HG02884 (cell line): ENCODE results near the gene DDX25.

Source experiments
- ATAC-seq: cut with Tn5 transposase; IDR thresholded peaks from one replicate; pipeline ENCODE4 v1.9.1; 2021; ENCODE audit warnings: mild to moderate bottlenecking, moderate library complexity; ENCODE audit not compliant: unreplicated experiment

Gene DDX25

DNA sequence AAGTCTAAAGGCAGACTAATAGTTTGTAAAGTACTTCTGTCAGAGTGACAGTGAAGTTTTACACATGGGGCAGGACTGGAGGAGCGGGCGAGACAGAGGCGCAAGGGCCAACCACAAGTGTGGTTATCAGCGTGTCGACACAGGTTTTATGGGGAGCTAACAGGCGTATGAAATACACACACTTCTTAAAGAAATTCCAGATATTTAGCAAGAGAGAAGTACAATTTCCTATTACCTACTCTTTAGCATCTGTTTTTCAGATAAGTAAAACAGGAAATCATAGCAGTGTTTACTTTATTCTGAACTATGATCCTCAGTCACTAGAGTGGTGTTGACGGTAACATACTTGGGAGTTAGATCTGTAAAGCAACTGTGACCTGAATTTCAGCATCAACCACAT, 64.0 kb downstream of the DDX25 start:
- no peak for ATAC-seq

DNA sequence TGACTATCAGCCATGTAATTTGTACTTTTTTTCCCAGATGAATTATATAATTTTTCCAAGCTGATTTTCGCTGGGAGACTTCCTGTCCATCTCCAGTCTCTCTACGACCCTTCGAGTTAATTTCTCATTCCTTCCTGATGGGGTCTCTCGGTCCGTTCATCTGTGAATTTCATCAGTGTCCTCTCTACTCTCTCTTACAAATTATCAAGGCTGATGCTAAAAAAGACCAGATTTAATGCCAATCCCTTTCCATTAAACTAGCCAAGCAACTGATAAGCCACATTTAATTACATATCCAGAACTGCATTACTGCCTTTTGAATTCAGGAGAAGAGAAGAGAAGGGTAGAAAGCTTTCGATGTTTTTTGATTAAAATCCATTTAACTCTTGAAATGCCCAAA, 67.3 kb downstream of the DDX25 start:
- no peak for ATAC-seq

DNA sequence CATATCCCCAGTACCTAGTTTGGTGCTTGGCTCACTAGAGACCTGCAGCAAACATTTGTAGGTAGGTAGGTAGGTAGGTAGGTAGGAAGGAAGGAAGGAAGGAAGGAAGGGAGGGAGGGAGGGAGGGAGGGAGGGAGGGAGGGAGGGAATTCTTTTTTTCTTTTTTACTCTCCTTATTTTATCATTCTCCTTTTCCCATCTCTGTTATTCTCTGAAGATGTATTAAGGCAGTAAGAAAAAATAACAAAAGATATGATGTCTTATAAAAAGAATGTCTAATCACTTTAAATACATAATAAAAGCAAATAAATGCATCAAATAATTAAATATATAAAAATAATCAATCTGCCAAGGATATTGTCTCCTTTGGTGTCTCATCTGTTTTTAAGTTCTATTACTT, 70.0 kb downstream of the DDX25 start:
- ATAC-seq, result no peak

DNA sequence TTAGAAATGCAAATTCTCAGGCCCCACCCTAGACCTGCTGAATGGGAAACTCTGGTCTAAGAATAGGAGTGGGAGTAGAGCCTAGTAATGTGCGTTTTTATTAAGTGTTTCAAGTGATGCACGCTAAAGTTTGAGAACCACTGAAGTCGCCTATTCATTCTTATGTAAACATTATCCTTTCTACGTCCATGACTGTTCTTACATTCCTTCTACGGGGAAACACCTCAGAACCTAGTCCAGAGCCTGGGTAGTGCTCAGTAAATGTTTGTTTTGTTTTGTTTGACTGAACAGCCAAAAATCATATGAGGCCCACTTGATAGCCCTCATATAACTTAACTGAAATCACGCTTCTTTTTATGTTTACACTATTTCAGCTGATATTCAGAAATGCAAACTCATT, 71.3 kb downstream of the DDX25 start:
- no peak for ATAC-seq

DNA sequence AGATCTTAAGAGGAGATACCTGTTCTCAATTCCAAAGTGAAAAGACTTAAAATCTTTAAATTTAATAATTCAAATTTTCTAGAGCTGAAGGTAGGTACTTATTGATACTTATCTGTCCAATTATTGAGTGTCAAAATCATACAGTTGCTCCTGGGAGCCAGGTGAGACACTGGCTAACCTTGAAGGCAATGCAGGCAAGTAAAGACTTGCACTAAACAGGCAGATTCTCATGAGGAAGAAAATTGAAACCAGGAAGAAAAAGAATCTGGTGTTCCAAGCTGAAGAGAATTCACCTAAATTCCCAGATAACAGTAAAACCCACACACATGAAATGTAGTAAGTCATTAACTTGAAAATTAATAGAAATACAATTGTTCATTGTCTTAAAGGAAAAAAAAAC, 71.8 kb downstream of the DDX25 start:
- ATAC-seq, result no peak

DNA sequence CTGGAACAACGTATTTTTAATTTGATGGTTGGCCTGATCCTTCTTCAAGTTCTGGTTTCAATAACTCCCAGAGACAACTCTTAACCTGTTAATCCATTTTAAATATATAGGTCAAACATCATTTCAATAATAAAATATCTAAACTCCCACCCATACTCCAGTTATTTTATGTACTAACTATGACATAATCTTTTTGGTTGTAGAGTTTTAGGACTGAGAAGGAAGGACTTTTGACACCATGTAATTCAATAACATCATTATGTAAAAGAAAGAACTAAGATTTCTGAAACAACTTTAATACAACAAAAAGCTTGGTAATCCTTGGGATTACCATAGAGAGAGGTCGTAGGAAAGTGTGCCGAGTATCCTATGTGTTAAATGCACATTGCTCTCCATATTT, 73.0 kb downstream of the DDX25 start:
- no peak for ATAC-seq

DNA sequence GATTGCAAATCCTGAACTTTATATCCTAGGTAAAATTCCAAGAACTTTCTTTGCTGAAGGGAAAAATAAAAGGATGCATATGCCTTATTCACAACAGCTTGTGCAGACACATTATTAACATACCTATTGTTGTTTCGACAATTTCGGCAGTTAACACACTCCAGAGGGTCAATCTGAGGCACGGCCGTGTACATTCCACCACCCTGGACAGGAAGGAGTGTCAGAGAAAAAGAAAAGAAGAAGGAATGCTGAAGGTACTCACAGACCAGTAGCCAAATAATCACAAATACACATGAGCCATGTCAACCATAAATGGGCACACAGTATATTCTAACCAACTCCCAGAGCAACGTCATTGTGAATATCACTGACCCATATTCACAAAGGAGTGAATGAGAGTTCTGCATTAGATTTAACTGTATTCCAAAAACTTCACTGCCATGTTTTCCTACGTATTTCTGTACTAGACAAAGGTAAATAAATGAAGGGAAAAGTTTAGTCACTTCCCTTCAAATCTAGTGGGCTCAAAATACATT, 73.9 kb downstream of the DDX25 start:
- no peak for ATAC-seq
